Measurements from ENCODE around the gene TMCC3.
"Not testable (repeated sequence)": the region's sequence is repeated elsewhere in the genome, so short reads cannot be mapped to it uniquely, and the experiment has no call there.

DNA sequence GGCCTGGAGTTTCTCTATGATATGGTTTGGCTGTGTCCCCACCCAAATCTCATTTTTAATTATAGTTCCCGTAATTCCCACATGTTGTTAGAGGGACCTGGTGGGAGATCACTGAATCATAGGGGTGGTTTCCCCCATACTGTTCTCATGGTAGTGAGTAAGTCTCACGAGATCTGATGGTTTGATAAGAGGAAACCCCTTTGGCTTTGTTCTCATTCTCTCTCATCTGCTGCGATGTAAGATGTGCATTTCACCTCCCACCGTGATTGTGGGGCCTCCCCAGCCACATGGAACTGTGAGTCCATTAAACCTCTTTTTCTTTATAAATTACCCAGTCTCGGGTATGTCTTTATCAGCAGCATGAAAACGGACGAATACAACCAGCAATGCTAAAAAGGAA, 42.5 kb upstream of the TMCC3 start:
- TF ChIP-seq, protein P1, sequence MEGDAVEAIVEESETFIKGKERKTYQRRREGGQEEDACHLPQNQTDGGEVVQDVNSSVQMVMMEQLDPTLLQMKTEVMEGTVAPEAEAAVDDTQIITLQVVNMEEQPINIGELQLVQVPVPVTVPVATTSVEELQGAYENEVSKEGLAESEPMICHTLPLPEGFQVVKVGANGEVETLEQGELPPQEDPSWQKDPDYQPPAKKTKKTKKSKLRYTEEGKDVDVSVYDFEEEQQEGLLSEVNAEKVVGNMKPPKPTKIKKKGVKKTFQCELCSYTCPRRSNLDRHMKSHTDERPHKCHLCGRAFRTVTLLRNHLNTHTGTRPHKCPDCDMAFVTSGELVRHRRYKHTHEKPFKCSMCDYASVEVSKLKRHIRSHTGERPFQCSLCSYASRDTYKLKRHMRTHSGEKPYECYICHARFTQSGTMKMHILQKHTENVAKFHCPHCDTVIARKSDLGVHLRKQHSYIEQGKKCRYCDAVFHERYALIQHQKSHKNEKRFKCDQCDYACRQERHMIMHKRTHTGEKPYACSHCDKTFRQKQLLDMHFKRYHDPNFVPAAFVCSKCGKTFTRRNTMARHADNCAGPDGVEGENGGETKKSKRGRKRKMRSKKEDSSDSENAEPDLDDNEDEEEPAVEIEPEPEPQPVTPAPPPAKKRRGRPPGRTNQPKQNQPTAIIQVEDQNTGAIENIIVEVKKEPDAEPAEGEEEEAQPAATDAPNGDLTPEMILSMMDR (IDR thresholded peaks at IDR 0.05) = not testable (repeated sequence)
- TF ChIP-seq POLR2A, EP300 (IDR thresholded peaks at IDR 0.05): not testable (repeated sequence)

Data from tibial nerve (tissue), 4 donors.